IMR-90 (cell line): ENCODE measurements around the gene HPGDS. TPM values are rescaled to one million over a fixed set of nuclear protein-coding genes. Genes with fewer than 3 reads are reported as not detected.

Experiments used
- ATAC-seq: fragments of 200-7000 bp; cut with Tn5 transposase; 2 replicates; pipeline ENCODE4 v1.9.1; 2020; ENCODE audit warnings: low read depth, mild to moderate bottlenecking, moderate library complexity
- BruUV-seq: library from RNA; stranded (reverse); fragments of 400-500 nt; replicated peaks from 2 replicates; lab custom pipeline; 2021; lab: Mats Ljungman, UMichigan
- CTCF ChIA-PET: fragments of 300-600 bp; formaldehyde crosslinking; extraction: SDS; loops from one replicate; lab custom pipeline; 2021; ENCODE audit warnings: antibody characterized with exemption; lab: Yijun Ruan, JAX
- POLR2A ChIA-PET: fragments of 300-600 bp; sonication (Branson Sonifier 250); formaldehyde crosslinking; loops from one replicate; lab custom pipeline; 2022; ENCODE audit warnings: antibody characterized with exemption; ENCODE audit not compliant: unreplicated experiment; lab: Charles Lee
- DNase-seq: peaks from one replicate; pipeline ENCODE4 v3.0.0; 2013
- H2AFZ ChIP-seq: replicated peaks from 2 replicates; pipeline ENCODE3; 2013; ENCODE audit warnings: low read length, mild to moderate bottlenecking; ENCODE audit not compliant: poor library complexity
- H2AK5ac ChIP-seq: 2 replicates; pipeline ENCODE4 v1.6.1; 2013; ENCODE audit warnings: low read depth, low read length, inconsistent platforms
- H2AK9ac ChIP-seq: replicated peaks from 2 replicates; pipeline ENCODE3; 2013; ENCODE audit warnings: mild to moderate bottlenecking, low read depth, low read length, moderate library complexity; ENCODE audit not compliant: poor library complexity
- H2BK120ac ChIP-seq: 2 replicates; pipeline ENCODE4 v1.6.1; 2013; ENCODE audit warnings: low read depth, low read length, inconsistent platforms
- H2BK15ac ChIP-seq: 3 replicates; pipeline ENCODE4 v1.6.1; 2013; ENCODE audit warnings: low read depth, low read length, inconsistent platforms
- H2BK20ac ChIP-seq: 2 replicates; pipeline ENCODE4 v1.6.1; 2013; ENCODE audit warnings: low read depth, mild to moderate bottlenecking, inconsistent platforms, low read length, moderate library complexity
- H2BK5ac ChIP-seq: 2 replicates; pipeline ENCODE4 v1.6.1; 2013; ENCODE audit warnings: mild to moderate bottlenecking, low read depth, low read length, inconsistent platforms; ENCODE audit not compliant: poor library complexity, severe bottlenecking
- H3K14ac ChIP-seq: replicated peaks from 2 replicates; pipeline ENCODE4 v1.6.1; 2013; ENCODE audit warnings: low read depth, low read length, inconsistent platforms
- H3K18ac ChIP-seq: 2 replicates; pipeline ENCODE4 v1.6.1; 2013; ENCODE audit warnings: low read depth, low read length, control low read depth
- H3K23ac ChIP-seq: 2 replicates; pipeline ENCODE4 v1.6.1; 2013; ENCODE audit warnings: low read depth, low read length, inconsistent platforms
- H3K27ac ChIP-seq: 2 replicates; pipeline ENCODE4 v1.5.1; 2013; ENCODE audit warnings: mild to moderate bottlenecking, control low read depth, low read length; ENCODE audit not compliant: insufficient read depth
- H3K27me3 ChIP-seq: 2 replicates; pipeline ENCODE4 v1.6.1; 2013; ENCODE audit warnings: low read length; ENCODE audit not compliant: control insufficient read depth, insufficient read depth
- H3K36me3 ChIP-seq: 2 replicates; pipeline ENCODE4 v1.6.1; 2013; ENCODE audit warnings: low read length, mixed read lengths; ENCODE audit not compliant: control insufficient read depth, insufficient read depth
- H3K4ac ChIP-seq: 2 replicates; pipeline ENCODE4 v1.6.1; 2013; ENCODE audit warnings: low read depth, low read length, inconsistent platforms
- H3K4me1 ChIP-seq: 2 replicates; pipeline ENCODE4 v1.6.1; 2013; ENCODE audit warnings: low read length, mixed read lengths; ENCODE audit not compliant: control insufficient read depth, insufficient read depth
- H3K4me2 ChIP-seq: 2 replicates; pipeline ENCODE4 v1.6.1; 2013; ENCODE audit warnings: low read depth, mild to moderate bottlenecking, control low read depth, low read length, moderate library complexity
- H3K4me3 ChIP-seq: 2 replicates; pipeline ENCODE4 v1.5.1; 2013; ENCODE audit warnings: low read depth, mild to moderate bottlenecking, control low read depth, low read length, moderate library complexity; ENCODE audit not compliant: insufficient read depth
- H3K56ac ChIP-seq: 2 replicates; pipeline ENCODE4 v1.6.1; 2013; ENCODE audit warnings: low read length, inconsistent platforms; ENCODE audit not compliant: insufficient read depth; ENCODE audit errors: extremely low read depth
- H3K79me1 ChIP-seq, 2 experiments: 2 replicates each; pipeline ENCODE4 v1.6.1; 2013; ENCODE audit warnings: low read length in 2 of 2, inconsistent platforms in 1 of 2, low read depth in 1 of 2
- H3K9ac ChIP-seq: 2 replicates; pipeline ENCODE4 v1.6.1; 2013; ENCODE audit warnings: low read depth, low read length, control low read depth
- H3K9me1 ChIP-seq: 2 replicates; pipeline ENCODE4 v1.6.1; 2013; ENCODE audit warnings: low read length, inconsistent platforms; ENCODE audit not compliant: insufficient read depth
- H3K9me3 ChIP-seq: 2 replicates; pipeline ENCODE4 v1.6.1; 2013; ENCODE audit warnings: low read length; ENCODE audit not compliant: control insufficient read depth, insufficient read depth
- H4K20me1 ChIP-seq: 2 replicates; pipeline ENCODE4 v1.6.1; 2013; ENCODE audit warnings: low read length, inconsistent platforms; ENCODE audit not compliant: insufficient read depth
- H4K5ac ChIP-seq: 2 replicates; pipeline ENCODE4 v1.6.1; 2013; ENCODE audit warnings: mild to moderate bottlenecking, low read depth, low read length, control low read depth
- H4K8ac ChIP-seq, 2 experiments: 2 replicates each; pipeline ENCODE4 v1.6.1; 2013; ENCODE audit warnings: low read depth in 2 of 2, low read length in 2 of 2, control low read depth in 1 of 2, inconsistent platforms in 1 of 2
- H4K91ac ChIP-seq: 2 replicates; pipeline ENCODE4 v1.6.1; 2013; ENCODE audit warnings: low read depth, low read length, inconsistent platforms; ENCODE audit not compliant: insufficient read depth
- MAFK ChIP-seq: IDR thresholded peaks from 2 replicates; pipeline ENCODE4 v1.6.1; 2012; ENCODE audit warnings: low read depth, low read length, improper control_type of control experiment
- MXI1 ChIP-seq: IDR thresholded peaks from 2 replicates; pipeline ENCODE4 v1.6.1; 2012; ENCODE audit warnings: low read depth, mild to moderate bottlenecking, low read length, moderate library complexity, borderline replicate concordance
- RCOR1 ChIP-seq: IDR thresholded peaks from 2 replicates; pipeline ENCODE4 v1.6.1; 2012; ENCODE audit warnings: mild to moderate bottlenecking, low read length, improper control_type of control experiment; ENCODE audit not compliant: insufficient replicate concordance
- WGBS, 2 experiments: methylation state at CpG; one replicate each; pipeline versions ENCODE4 v1.1.5 to v1.1.7; 2013; ENCODE audit warnings: missing lambda C conversion rate in 2 of 2; ENCODE audit not compliant: insufficient read length in 1 of 2; ENCODE audit errors: extremely low coverage in 2 of 2; 5-methylcytosine and 5-hydroxymethylcytosine counted together
- dilution Hi-C: fragments of 300-500 bp; cut with HindIII; formaldehyde crosslinking; loops from one replicate; pipeline ENCODE4 v1.14.3; 2018; ENCODE audit warnings: low sequenced_read_pairs; ENCODE audit not compliant: unreplicated experiment
- in situ Hi-C: fragments of 300-500 bp; cut with MboI; formaldehyde crosslinking; loops from 3 replicates; pipeline ENCODE4 v1.14.3; 2019; ENCODE audit warnings: low sequenced_read_pairs, inconsistent platforms, mixed read lengths
- intact Hi-C: fragments of 100-400 bp; cut with micrococcal nuclease; formaldehyde crosslinking; loops from 2 replicates; pipeline ENCODE4 v1.10.0; 2022
- polyA plus RNA-seq, 3 experiments: library from polyadenylated mRNA; depleted of rRNA; stranded (reverse); fragments of >200 nt; gene quantifications; 2 replicates each; pipeline ENCODE4 v1.2.3, GENCODE V29; 2012; ENCODE audit warnings: low replicate concordance in 1 of 3
- total RNA-seq: library from RNA; depleted of rRNA; stranded (reverse); fragments of >200 nt; gene quantifications from 2 replicates; pipeline ENCODE4 v1.2.3, GENCODE V29; 2012
- TF ChIP-seq, protein P1 (sequence below): fragments of 150-350 bp; IDR thresholded peaks from 2 replicates; pipeline ENCODE4 v1.6.1; 2016; ENCODE audit warnings: low read depth, mild to moderate bottlenecking, low read length, moderate library complexity, borderline replicate concordance

The HPGDS gene
- total and polyA plus RNA-seq, 2 of the 4 experiments (the other 2 are of a cell fraction) = not detected

DNA sequence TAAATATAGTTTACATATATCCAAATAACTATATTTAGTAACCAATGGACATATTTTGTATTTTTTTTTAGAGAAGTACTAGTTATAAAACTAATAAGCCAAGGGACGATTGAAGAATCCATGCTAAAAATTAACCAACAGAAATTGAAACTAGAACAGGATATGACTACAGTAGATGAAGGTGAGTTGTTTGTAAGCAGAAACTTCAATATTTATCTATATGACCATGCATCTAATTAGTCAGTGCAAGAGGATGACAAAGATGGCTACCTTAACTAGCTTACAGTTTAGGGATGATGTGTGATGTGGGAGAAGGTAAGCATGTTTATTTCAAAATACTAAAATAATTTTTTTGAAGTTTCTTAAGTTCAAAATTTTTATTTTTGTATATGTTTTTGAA, 57.7 kb downstream of the HPGDS start:
- ATAC-seq (no peak), DNase-seq (no peak)
- H2AK5ac ChIP-seq = no peak overlapping the region
- no CpG with 5 or more reads among the region's 1 CpG for WGBS, 2 experiments
- no peak overlapping the region for H3K14ac ChIP-seq
- no peak overlapping the region for H3K23ac ChIP-seq
- dilution Hi-C loops (no loop called here), intact Hi-C loops (no loop called here), in situ Hi-C loops (no loop called here)
- H2AFZ ChIP-seq = no peak overlapping the region
- H3K36me3 ChIP-seq = peaks cover 22% of the 10 kb centered on the region
- H3K9ac ChIP-seq = no peak overlapping the region
- POLR2A ChIA-PET = no interaction called here
- H2BK15ac ChIP-seq = no peak overlapping the region
- no peak overlapping the region for H3K27ac ChIP-seq
- H3K56ac ChIP-seq = no peak overlapping the region
- no peaks in the 10 kb centered on the region for H3K9me3 ChIP-seq
- H4K8ac ChIP-seq = no peak overlapping the region
- no TSS peak for BruUV-seq
- no peak overlapping the region for H2BK5ac ChIP-seq
- no peak overlapping the region for H4K5ac ChIP-seq
- H2AK9ac ChIP-seq = no peak overlapping the region
- no peaks in the 10 kb centered on the region for H3K4me1 ChIP-seq
- H3K4me2 ChIP-seq = no peak overlapping the region
- no peaks in the 10 kb centered on the region for H3K9me1 ChIP-seq
- no peak overlapping the region for H3K18ac ChIP-seq
- no peak overlapping the region for H2BK20ac ChIP-seq
- H3K4ac ChIP-seq = no peak overlapping the region
- no peak overlapping the region for H4K91ac ChIP-seq
- CTCF ChIA-PET = no interaction called here
- TF ChIP-seq MXI1 = no peak
- TF ChIP-seq, protein P1, sequence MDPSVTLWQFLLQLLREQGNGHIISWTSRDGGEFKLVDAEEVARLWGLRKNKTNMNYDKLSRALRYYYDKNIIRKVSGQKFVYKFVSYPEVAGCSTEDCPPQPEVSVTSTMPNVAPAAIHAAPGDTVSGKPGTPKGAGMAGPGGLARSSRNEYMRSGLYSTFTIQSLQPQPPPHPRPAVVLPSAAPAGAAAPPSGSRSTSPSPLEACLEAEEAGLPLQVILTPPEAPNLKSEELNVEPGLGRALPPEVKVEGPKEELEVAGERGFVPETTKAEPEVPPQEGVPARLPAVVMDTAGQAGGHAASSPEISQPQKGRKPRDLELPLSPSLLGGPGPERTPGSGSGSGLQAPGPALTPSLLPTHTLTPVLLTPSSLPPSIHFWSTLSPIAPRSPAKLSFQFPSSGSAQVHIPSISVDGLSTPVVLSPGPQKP = no peak
- no peak for TF ChIP-seq MAFK
- TF ChIP-seq RCOR1 = no peak
- no peak overlapping the region for H2BK120ac ChIP-seq
- no peaks in the 10 kb centered on the region for H3K79me1 ChIP-seq
- H3K27me3 ChIP-seq = no peaks in the 10 kb centered on the region
- H3K4me3 ChIP-seq = no peak overlapping the region
- no peaks in the 10 kb centered on the region for H4K20me1 ChIP-seq
